H1 (cell line): ENCODE results near the gene NAV2. TPM values are rescaled to one million over a fixed set of nuclear protein-coding genes. Genes with fewer than 3 reads are reported as not detected.

ENCODE experiments used
- EP300 ChIP-seq, 2 experiments: IDR thresholded peaks; 1 replicate in 1 of 2; 2 replicates in 1 of 2; pipeline ENCODE4 v1.6.1; 2011 to 2012; ENCODE audit warnings: low read depth in 2 of 2, low read length in 2 of 2, mild to moderate bottlenecking in 2 of 2, borderline replicate concordance in 1 of 2, inconsistent platforms in 1 of 2, moderate library complexity in 1 of 2
- EZH2 ChIP-seq: fragments of 200-600 bp; sonication (generic); IDR thresholded peaks from 2 replicates; pipeline ENCODE4 v1.7.1; 2012; ENCODE audit warnings: low read depth, mild to moderate bottlenecking, moderate library complexity, low read length, inconsistent platforms; ENCODE audit not compliant: severe bottlenecking
- SAP30 ChIP-seq: fragments of 300-600 bp; sonication (generic); IDR thresholded peaks from 2 replicates; pipeline ENCODE4 v1.7.1; 2012; ENCODE audit warnings: low read length, moderate library complexity, mild to moderate bottlenecking, inconsistent platforms; ENCODE audit not compliant: insufficient read depth, insufficient replicate concordance
- polyA plus RNA-seq, 7 experiments: library from polyadenylated mRNA; depleted of rRNA in 3 of 7; stranded (reverse) in 5 of 7; unstranded in 2 of 7; fragments of >200 nt in 5 of 7; fragments of 200-250 nt in 2 of 7; gene quantifications; 1 replicate in 5 of 7; 2 replicates in 1 of 7; 4 replicates in 1 of 7; pipeline versions ENCODE4 v1.2.1 to v1.2.3, GENCODE V29; 2011 to 2013; ENCODE audit warnings: missing spikeins in 2 of 7, mixed read lengths in 2 of 7
- total RNA-seq: library from RNA; stranded (reverse); fragmentation: NEBNext Ultra II Directional; extraction: Animal tissue kit (Norgen Biotek cat#: 25700); gene quantifications from 2 replicates; pipeline ENCODE4 v1.2.1, GENCODE V29; 2021
- TF ChIP-seq, protein P1 (sequence below): IDR thresholded peaks from 2 replicates; pipeline ENCODE4 v1.6.1; 2011; ENCODE audit warnings: low read length, improper control_type of control experiment

Gene NAV2
- total and polyA plus RNA-seq, 2 of the 8 experiments (the other 6 are each of a cell fraction or from before 2014, with no cell fraction given) = 35.6 to 73.6 TPM

DNA sequence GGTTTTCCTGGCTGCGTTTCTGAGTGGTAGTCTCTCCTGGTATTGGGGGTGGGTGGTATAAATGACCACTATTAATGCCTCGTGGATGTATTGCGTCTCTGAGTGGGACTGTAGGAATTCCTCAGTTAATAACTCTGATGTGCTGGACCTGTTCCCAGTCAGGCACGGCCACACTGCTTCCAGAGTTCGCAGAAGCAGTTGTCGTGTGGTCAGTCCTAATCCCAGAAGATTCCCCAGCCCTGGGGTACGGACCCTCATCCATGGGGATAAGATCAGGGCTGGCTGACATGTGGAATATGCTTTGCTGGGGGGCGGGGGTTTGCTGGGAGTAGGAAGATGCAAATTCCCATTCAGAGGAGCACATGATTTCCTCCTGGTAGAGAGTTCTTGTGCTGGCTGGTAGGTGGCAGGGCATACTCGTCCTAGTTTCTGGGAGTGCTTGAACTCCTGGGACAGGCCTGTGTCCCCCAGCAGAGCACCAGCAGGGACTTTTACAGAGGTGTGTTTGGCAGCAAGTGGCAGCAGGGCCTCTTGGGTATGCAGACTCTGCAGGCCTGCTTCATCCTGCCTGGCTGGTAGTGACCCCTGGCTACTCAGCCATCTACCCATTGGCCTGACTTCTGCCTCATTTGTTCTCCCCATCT is 157.4 kb downstream of the NAV2 start (continued):
- TF ChIP-seq EP300 (IDR thresholded peaks at IDR 0.05; ENCODE audit: borderline replicate concordance in 1 of 2, low read depth in 2 of 2, low read length in 2 of 2) (no peak), EZH2 (no peak), SAP30 (no peak)
- TF ChIP-seq, protein P1, sequence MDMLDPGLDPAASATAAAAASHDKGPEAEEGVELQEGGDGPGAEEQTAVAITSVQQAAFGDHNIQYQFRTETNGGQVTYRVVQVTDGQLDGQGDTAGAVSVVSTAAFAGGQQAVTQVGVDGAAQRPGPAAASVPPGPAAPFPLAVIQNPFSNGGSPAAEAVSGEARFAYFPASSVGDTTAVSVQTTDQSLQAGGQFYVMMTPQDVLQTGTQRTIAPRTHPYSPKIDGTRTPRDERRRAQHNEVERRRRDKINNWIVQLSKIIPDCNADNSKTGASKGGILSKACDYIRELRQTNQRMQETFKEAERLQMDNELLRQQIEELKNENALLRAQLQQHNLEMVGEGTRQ = no peak
